ENCODE data around the gene DHRS3. TPM values are rescaled to one million over a fixed set of nuclear protein-coding genes. Genes with fewer than 3 reads are reported as not detected.

Gene DHRS3
- polyA plus RNA-seq, 5 donors = 31.0 to 49.4 (median 43.0) TPM

GRCh38 chr1:12618965-12619791 lies 1.2 kb upstream of the DHRS3 start:
- DNase-seq = peak in 1 of 2 donors; percentile 28

- DNase-seq = peak in 1 of 2 donors; percentile 27
These were observed 603 bp upstream of the DHRS3 start for GRCh38 chr1:12618661-12618964.

- no peak for DNase-seq
These were observed 504 bp downstream of the DHRS3 start for GRCh38 chr1:12617511-12617900.

GRCh38 chr1:12616709-12617373 lies 1.2 kb downstream of the DHRS3 start:
- DNase-seq = peak in 1 of 2 donors; percentile 39

- peak in 1 of 2 donors; percentile 44 for DNase-seq
These were observed 1.9 kb downstream of the DHRS3 start for GRCh38 chr1:12615865-12616708.

- peak in 1 of 2 donors; percentile 18 for DNase-seq
These were observed 2.7 kb downstream of the DHRS3 start for GRCh38 chr1:12615159-12615864.

GRCh38 chr1:12614402-12615158 lies 3.4 kb downstream of the DHRS3 start:
- DNase-seq = no peak

- no peak for DNase-seq
These were observed 4.8 kb downstream of the DHRS3 start for GRCh38 chr1:12613180-12613579.

GRCh38 chr1:12610941-12611340 lies 7.1 kb downstream of the DHRS3 start:
- no peak for DNase-seq

- no peak for DNase-seq
These were observed 7.6 kb downstream of the DHRS3 start for GRCh38 chr1:12610305-12610935.

- DNase-seq = no peak
These were observed 8.5 kb downstream of the DHRS3 start for GRCh38 chr1:12609469-12610003.

- no peak for DNase-seq
These were observed 9.6 kb downstream of the DHRS3 start for GRCh38 chr1:12608311-12608957.

- DNase-seq = no peak
These were observed 10.7 kb downstream of the DHRS3 start for GRCh38 chr1:12607263-12607662.

- no peak for DNase-seq
These were observed 13.0 kb downstream of the DHRS3 start for GRCh38 chr1:12604986-12605385.

- DNase-seq = no peak
These were observed 13.7 kb downstream of the DHRS3 start for GRCh38 chr1:12604114-12604874.

GRCh38 chr1:12603224-12603623 lies 14.8 kb downstream of the DHRS3 start:
- DNase-seq = no peak

- DNase-seq = no peak
These were observed 15.4 kb downstream of the DHRS3 start for GRCh38 chr1:12602659-12603024.

GRCh38 chr1:12601700-12602658 lies 16.0 kb downstream of the DHRS3 start:
- DNase-seq = no peak

Data from right lung (tissue), 5 donors.